NCI-H128 (cell line): ENCODE results near the gene CCDC51.

ENCODE experiments used
- DNase-seq: peaks from one replicate; lab custom pipeline; 2025; ENCODE audit not compliant: unreplicated experiment; lab: John Stamatoyannopoulos, UW

The CCDC51 gene

GRCh38 chr3:48435223-48435595, 4.7 kb downstream of the CCDC51 start:
- no peak for DNase-seq

GRCh38 chr3:48434591-48435222, 5.2 kb downstream of the CCDC51 start:
- no peak for DNase-seq

- no peak for DNase-seq
Measured at GRCh38 chr3:48433472-48434118, 6.3 kb downstream of the CCDC51 start.

- DNase-seq: no peak
Measured at GRCh38 chr3:48432411-48433371, 7.2 kb downstream of the CCDC51 start.

DNA sequence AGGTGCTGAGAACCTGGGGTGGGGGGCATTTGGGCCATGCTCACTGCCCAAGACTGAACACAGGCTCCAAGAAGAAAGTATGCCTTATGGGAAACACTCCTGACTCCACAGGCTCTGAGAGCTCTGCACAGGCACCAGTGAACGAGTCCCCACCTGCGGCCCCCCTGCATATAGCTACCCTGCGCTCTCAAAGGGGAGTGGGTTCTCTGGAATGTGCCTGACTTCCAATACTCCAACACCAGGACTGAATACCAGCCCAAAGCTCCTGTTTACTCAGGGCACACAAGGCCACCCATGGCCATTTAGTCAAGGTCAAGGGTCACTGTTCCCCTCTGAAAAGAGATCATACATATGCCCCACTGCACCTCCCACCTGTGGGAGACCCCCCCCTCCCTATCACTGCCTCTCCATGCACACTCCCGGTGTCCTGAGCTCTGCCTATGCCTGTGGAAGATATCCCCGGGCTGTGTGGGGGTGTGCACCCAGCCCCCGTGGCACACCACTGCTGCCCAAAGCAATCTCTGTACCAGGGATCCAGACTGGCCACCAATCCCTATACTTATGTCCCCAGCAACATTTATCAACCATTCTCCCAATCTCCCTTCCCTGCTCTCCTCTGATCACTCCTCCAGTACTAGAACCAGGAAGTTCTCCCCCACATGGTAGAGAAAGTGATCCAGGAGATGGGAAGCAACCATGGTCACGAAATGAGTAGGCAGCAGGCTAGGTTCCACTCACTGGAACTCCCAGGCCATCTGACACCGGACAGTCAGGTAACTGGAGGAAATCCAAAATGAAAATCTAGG, 8.5 kb downstream of the CCDC51 start:
- no peak for DNase-seq

DNA sequence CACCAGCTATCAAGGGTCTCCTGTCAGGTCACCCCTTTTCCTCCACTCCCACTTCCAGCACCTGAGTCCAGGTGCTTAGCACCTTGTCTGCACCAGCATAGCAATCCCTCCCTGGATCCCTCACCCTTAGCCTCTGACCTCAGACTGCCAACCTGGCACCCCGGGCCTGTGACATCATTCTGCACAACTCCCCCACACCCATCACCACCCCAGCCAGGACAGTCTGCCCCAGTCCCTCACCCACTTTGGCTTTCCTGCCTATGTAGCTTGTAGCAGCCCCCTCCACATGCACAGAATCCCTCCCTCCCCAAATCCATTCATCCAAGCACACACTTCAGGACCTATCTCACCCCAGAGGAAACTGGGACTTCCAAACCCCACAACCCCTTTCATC, 9.2 kb downstream of the CCDC51 start:
- DNase-seq: no peak

GRCh38 chr3:48429960-48430707, 9.8 kb downstream of the CCDC51 start, which contains the start of gene PLXNB1:
TSS of gene PLXNB1 (minus strand) at chr3:48430086. CDS start at chr3:48424611, 5,475 bp downstream.
- peak; percentile 47 for DNase-seq

- DNase-seq: peak; percentile 41
Measured at GRCh38 chr3:48429317-48429959, 10.5 kb downstream of the CCDC51 start.

GRCh38 chr3:48428572-48429316, 11.2 kb downstream of the CCDC51 start:
- DNase-seq: peak; percentile 8

GRCh38 chr3:48428088-48428571, 11.8 kb downstream of the CCDC51 start:
- DNase-seq: no peak

GRCh38 chr3:48427630-48427962, 12.3 kb downstream of the CCDC51 start:
- DNase-seq: no peak

DNA sequence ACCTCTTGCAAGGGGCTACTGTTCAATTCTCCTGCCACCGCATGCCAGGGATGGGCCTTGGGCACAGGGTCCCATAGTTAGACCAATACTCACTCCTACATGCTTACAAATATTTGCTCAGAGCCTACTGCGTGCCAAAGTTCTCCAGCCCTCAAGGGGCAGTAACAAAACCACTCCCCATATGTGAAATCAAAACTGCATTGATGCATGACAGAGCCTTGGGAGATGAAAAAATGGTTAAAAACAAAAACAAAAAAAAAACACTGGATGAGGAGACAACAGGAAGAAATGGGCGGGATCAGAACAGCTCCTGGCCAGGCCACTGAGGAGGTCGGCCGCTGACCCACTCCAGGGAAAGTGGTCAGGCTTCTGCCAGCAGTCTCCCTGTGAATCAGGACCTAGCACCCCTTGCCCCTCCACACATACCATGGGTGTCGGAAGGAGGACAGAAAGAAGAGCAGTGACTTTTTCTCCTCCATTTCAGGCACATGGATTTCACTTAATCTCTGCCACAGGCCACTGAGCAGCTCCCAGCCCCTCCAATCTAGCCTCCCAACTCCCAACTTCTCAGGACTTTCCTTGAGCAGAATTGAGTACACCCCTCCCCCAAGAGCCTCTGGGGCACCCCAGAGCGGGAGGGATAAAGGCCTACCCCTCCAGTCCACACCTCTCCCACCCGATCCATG, 12.8 kb downstream of the CCDC51 start:
- DNase-seq: no peak

DNA sequence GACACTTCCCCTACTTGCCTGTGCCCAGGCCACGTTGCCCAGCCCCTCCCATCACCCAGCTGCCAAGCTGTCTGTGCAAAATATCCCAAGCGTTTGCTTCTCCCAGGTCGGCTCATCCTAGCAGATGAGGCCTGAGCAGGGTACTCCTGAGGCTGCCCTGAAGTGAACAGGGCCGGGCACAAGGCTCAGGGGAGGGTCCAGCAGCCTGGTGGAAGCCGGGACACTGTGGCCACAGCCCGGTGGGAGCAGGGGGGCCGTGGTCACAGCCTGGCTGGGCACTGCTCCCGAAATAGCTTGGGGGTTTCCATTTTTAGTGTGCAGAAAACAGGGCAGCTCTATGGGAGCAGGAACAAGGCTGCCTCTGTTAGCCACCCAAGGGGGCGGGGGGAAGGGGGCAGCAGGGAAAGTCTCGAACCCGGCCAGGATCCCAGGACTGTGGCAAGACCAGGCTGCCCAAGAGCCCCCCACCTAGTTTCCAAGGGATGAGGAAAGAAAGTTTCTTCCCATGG, 13.5 kb downstream of the CCDC51 start:
- DNase-seq: no peak

DNA sequence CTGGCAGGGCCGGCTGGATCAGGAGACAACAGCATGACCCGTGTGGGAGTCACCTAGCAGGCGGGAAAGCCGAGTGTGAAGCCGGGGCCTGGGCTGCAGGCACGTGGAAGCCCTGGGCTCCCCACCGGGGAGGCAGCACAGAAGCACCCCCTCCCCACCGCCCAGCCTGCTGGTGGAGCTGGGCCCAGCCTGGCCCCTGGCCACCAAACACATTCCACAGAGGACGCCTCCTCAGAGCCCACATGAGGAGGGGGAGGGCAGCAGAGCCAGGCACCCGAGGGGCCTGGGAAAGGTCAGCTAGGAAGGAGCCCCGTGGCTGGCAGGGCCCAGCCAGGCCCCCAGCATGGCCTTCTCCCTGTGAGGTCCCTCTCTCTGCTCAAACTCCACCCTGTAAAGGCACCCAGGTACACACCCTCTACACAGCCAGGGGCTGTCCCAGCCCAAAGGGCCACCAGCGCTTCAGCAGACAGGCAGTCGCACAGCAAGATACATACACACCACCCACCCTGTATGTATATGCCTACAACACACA, 14.6 kb downstream of the CCDC51 start:
- no peak for DNase-seq

GRCh38 chr3:48423883-48424695, 15.8 kb downstream of the CCDC51 start:
- no peak for DNase-seq

- no peak for DNase-seq
Measured at GRCh38 chr3:48423241-48423882, 16.6 kb downstream of the CCDC51 start.

DNA sequence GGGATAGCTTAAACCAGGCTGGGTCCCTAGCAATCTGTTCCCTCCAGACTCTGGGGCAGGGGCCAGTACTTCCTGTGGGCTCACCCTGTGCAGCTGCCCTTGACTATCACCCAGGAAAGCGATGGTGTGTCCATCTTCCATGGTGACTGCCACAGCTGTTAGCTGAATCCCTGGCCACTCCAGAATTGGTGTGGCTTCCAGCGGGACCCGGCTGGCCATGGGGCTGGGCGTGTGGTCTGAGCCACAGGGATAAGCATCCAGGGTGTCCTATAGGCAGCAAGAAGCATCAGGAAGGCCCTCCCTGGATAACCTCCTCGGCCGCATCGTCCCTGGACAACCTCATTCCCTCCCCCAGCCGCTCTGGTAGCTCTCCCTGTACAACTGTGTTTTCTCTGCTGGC, 17.2 kb downstream of the CCDC51 start:
- no peak for DNase-seq
